Colonic mucosa (tissue), 4 donors: ENCODE measurements around the gene CYP2J2. TPM values are rescaled to one million over a fixed set of nuclear protein-coding genes. Genes with fewer than 3 reads are reported as not detected.
A peak's percentile ranks its signal among the peaks of the same experiment; 100 is the strongest.
"Not testable (repeated sequence)": the region's sequence is repeated elsewhere in the genome, so short reads cannot be mapped to it uniquely, and the experiment has no call there.

Source experiments
- DNase-seq: peaks from one replicate; pipeline ENCODE4 v3.0.0-alpha.2; 2020
- H3K27ac ChIP-seq: fragments of 200-600 bp; one replicate; pipeline ENCODE4 v1.8.0; 2021
- H3K27me3 ChIP-seq: fragments of 200-600 bp; one replicate; pipeline ENCODE4 v1.8.0; 2021
- H3K36me3 ChIP-seq: fragments of 200-600 bp; one replicate; pipeline ENCODE4 v1.8.0; 2021
- H3K4me1 ChIP-seq: fragments of 200-600 bp; one replicate; pipeline ENCODE4 v1.8.0; 2021; ENCODE audit warnings: mild to moderate bottlenecking
- H3K4me3 ChIP-seq: fragments of 200-600 bp; one replicate; pipeline ENCODE4 v1.8.0; 2021
- H3K9ac ChIP-seq, 2 donors: one replicate each; pipeline ENCODE4 v1.7.0; 2013; ENCODE audit warnings: control low read depth in 2 of 2, low read depth in 2 of 2, low read length in 2 of 2
- H3K9me3 ChIP-seq: fragments of 200-600 bp; one replicate; pipeline ENCODE4 v1.8.0; 2021
- intact Hi-C: fragments of 100-400 bp; cut with DNase I; formaldehyde crosslinking; loops from one replicate; pipeline ENCODE4 v1.14.1; 2022
- total RNA-seq, 2 donors: library from RNA; stranded (reverse); fragmentation: NEBNext Ultra II Directional in 1 of 2; extraction: Animal tissue kit (Norgen Biotek cat#: 25700) in 1 of 2; gene quantifications; one replicate each; pipeline ENCODE4 v1.2.1, GENCODE V29; 2021
- TF ChIP-seq, protein P1 (sequence below): fragments of 200-600 bp; IDR thresholded peaks from one replicate; pipeline ENCODE4 v1.8.0; 2022; ENCODE audit warnings: antibody characterized with exemption, mild to moderate bottlenecking
- donor health status: healthy.
- donor health status: DM: no; HTN: no; CAD: no.
- donor health status: DM: no; HTN: no; CAD: no.

The CYP2J2 gene, protein sequence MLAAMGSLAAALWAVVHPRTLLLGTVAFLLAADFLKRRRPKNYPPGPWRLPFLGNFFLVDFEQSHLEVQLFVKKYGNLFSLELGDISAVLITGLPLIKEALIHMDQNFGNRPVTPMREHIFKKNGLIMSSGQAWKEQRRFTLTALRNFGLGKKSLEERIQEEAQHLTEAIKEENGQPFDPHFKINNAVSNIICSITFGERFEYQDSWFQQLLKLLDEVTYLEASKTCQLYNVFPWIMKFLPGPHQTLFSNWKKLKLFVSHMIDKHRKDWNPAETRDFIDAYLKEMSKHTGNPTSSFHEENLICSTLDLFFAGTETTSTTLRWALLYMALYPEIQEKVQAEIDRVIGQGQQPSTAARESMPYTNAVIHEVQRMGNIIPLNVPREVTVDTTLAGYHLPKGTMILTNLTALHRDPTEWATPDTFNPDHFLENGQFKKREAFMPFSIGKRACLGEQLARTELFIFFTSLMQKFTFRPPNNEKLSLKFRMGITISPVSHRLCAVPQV
- 10 to 100 TPM; 39.2 to 56.8 TPM for total RNA-seq

DNA sequence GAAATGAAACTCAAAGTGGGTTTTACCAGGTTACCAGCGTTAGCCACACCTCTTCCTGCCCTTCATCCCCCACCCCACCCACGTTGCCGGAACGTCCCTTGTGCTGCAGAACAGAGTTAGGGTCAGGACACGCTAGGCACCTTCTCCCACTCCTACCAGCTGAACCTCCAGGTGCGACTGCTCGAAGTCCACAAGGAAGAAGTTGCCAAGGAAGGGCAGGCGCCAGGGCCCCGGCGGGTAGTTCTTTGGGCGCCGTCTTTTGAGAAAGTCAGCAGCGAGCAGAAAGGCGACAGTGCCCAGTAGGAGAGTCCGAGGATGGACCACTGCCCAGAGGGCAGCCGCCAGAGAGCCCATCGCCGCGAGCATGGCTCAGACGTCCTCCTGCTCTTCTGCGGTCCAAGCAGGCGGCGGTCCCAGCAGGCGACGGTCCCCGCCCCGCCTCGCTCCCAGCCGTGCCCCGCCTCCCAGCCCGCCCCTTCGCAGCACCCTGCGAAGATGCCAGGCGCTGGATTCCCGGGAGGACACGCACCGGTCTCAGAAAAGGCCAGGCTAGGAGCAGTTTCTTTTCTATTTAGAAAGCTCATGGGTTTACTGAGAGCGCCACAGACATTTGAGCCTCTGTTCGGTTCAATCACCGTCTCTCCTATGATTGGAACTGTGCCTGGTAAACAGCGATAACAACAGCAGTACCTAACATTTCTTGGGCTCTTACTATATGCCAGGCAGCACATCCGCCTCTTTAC is at the start of gene CYP2J2:
CYP2J2 (minus strand) TSS at position 393 of the 743 bp plus-strand sequence; CDS start at position 366, 27 bp downstream.
- H3K4me1 ChIP-seq = no peaks in the 10 kb centered on the region
- no peaks in the 10 kb centered on the region for H3K27me3 ChIP-seq
- H3K27ac ChIP-seq = peak within 1 kb of the TSS; percentile 76
- H3K36me3 ChIP-seq = no peaks in the 10 kb centered on the region
- TF ChIP-seq, protein P1, sequence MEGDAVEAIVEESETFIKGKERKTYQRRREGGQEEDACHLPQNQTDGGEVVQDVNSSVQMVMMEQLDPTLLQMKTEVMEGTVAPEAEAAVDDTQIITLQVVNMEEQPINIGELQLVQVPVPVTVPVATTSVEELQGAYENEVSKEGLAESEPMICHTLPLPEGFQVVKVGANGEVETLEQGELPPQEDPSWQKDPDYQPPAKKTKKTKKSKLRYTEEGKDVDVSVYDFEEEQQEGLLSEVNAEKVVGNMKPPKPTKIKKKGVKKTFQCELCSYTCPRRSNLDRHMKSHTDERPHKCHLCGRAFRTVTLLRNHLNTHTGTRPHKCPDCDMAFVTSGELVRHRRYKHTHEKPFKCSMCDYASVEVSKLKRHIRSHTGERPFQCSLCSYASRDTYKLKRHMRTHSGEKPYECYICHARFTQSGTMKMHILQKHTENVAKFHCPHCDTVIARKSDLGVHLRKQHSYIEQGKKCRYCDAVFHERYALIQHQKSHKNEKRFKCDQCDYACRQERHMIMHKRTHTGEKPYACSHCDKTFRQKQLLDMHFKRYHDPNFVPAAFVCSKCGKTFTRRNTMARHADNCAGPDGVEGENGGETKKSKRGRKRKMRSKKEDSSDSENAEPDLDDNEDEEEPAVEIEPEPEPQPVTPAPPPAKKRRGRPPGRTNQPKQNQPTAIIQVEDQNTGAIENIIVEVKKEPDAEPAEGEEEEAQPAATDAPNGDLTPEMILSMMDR = no peak
- intact Hi-C loops = no loop called here
- DNase-seq = peak; percentile 86
- H3K9me3 ChIP-seq = no peaks in the 10 kb centered on the region
- peak within 1 kb of the TSS; percentile 55 for H3K4me3 ChIP-seq
- peak within 1 kb of the TSS; percentile 19 to 73 for H3K9ac ChIP-seq

DNA sequence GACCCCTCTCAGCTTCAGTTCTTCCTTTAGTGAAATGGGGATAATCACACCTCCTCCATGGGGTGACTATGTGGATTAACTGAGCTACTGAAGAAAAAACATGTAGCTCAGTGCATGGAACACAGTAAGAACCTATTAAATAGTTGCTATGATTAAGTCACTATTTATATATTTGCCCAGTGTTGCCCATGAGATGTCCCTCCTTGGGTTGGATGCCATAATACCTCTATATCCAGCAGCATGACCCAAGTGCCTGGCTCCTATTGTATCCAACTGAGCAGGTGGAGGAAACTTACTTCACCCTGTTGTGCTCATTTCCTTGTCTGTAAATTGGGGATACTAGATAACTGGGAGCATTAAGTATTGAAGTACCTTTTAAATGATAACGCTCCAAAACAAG is 47.1 kb upstream of the CYP2J2 start:
- no peaks in the 10 kb centered on the region for H3K9me3 ChIP-seq
- no peak overlapping the region for H3K9ac ChIP-seq
- H3K4me3 ChIP-seq = no peak overlapping the region
- H3K4me1 ChIP-seq = no peaks in the 10 kb centered on the region
- H3K36me3 ChIP-seq = no peaks in the 10 kb centered on the region
- TF ChIP-seq, protein P1 = no peak
- H3K27ac ChIP-seq = no peak overlapping the region
- DNase-seq = no peak
- H3K27me3 ChIP-seq = no peaks in the 10 kb centered on the region
- intact Hi-C loops = loop anchor here (10.0 kb wide), 2 partner anchors 181 to 1071 kb away; no protein-coding TSS in a partner anchor

DNA sequence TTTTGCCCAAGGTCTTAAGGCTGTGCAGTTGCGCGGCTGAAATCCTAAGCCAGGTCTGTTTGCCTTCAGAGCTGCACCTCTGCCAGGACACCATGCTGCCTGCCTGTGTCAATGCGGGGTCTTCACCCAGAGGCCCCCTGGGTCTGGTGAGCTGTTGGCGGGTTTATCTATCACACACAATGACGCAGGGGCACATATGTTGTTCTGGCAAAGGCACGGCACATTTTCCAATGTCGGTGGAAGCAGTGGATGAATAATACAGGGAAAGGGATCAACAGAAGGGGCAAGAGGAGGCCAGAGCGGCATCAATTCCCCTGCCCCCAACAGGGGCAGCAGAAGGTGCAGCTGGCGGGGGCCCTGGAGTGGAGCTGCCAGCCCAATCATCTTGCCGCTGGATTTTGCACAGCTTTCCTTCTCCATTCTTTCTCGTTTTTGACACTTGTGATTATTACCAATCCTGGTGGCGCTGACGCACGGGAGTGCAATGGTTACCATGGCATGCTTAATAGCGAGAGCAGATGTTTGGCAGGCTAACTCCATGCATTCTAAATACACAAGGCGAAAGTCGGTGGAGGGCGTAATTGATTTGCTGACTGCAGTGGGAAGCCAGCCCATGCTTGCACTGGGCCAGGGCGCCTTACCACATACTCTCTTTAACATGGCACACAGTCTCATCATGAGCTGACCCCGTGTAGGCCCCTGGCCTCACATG is 45.8 kb upstream of the CYP2J2 start:
- Histone ChIP-seq H3K9ac (no peak overlapping the region), H3K9me3 (no peaks in the 10 kb centered on the region), H3K27ac (no peak overlapping the region), H3K4me3 (no peak overlapping the region), H3K4me1 (no peaks in the 10 kb centered on the region), H3K27me3 (no peaks in the 10 kb centered on the region), H3K36me3 (no peaks in the 10 kb centered on the region)
- TF ChIP-seq, protein P1 = no peak
- intact Hi-C loops = loop anchor here (10.0 kb wide), 2 partner anchors 182 to 1072 kb away; no protein-coding TSS in a partner anchor
- DNase-seq = no peak

DNA sequence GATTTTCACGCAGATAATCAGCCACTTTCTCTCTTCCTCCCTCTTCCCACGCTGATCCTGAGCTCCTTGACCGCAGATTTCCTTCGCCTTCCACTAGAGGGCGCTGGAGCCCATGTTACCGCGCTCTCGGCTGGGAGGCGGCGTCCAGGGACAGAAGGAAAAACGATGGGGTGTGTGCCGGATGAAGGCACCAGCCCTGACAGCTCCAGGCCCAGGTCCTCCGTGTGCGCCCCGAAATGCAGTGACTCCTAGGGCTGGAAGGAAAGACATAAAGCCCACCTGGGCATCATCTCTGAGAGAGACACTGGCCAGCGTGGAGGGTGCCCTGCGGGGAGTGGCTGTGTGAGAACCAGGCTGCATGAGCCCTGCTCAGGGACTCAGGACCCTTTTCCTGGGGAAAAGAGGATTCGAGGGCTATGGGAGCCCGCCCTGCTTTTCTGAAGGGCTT is 44.9 kb upstream of the CYP2J2 start:
- Histone ChIP-seq H3K4me3 (no peak overlapping the region), H3K27ac (no peak overlapping the region), H3K9ac (no peak overlapping the region), H3K4me1 (no peaks in the 10 kb centered on the region), H3K9me3 (no peaks in the 10 kb centered on the region), H3K36me3 (no peaks in the 10 kb centered on the region), H3K27me3 (no peaks in the 10 kb centered on the region)
- TF ChIP-seq, protein P1 = peak; percentile 84
- peak; percentile 82 for DNase-seq
- intact Hi-C loops = loop anchor here (10.0 kb wide), 2 partner anchors 183 to 1073 kb away; no protein-coding TSS in a partner anchor

DNA sequence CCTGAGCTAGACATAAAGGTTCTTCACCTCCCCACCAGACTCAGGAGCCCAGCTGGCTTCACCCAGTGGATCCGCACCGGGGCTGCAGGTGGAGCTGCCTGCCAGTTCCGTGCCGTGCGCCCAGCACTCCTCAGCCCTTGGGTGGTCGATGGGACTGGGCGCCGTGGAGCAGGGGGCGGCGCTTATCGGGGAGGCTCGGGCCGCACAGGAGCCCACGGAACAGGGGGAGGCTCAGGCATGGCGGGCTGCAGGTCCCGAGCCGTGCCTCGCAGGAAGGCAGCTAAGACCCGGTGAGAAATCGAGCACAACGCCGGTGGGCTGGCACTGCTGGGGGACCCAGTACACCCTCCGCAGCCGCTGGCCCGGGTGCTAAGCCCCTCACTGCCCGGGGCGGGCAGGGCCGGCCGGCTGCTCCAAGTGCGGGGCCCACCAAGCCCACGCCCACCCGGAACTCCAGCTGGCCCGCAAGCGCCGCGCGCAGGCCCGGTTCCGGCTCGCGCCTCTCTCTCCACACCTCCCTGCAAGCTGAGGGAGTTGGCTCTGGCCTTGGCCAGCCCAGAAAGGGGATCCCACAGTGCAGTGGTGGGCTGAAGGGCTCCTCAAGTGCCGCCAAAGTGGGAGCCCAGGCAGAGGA is 43.1 kb upstream of the CYP2J2 start:
- not testable (repeated sequence) for H3K9ac ChIP-seq, DNase-seq, H3K27ac ChIP-seq, H3K4me3 ChIP-seq, H3K36me3 ChIP-seq, H3K27me3 ChIP-seq, H3K9me3 ChIP-seq, H3K4me1 ChIP-seq
- intact Hi-C loops = loop anchor here (10.0 kb wide), 2 partner anchors 185 to 1075 kb away; no protein-coding TSS in a partner anchor

DNA sequence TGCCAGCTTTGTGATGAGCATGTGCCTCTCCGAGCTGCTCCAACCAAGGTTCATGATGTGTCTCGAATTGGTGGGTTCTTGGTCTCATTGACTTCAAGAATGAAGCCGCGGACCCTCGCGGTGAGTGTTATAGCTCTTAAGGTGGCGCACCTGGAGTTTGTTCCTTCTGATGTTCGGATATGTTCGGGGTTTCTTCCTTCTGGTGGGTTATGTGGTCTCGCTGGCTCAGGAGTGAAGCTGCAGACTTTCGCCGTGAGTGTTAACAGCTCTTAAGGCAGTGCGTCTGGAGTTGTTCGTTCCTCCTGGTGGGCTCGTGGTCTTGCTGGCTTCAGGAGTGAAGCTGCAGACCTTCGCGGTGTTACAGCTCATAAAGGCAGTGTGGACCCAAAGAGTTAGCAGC is 42.2 kb upstream of the CYP2J2 start:
- intact Hi-C loops = not testable (repeated sequence)

More for the DNA sequence above, 42.2 kb upstream of the CYP2J2 start:
- not testable (repeated sequence) for H3K27me3 ChIP-seq, H3K36me3 ChIP-seq, H3K4me1 ChIP-seq, H3K9ac ChIP-seq, H3K9me3 ChIP-seq, H3K27ac ChIP-seq, H3K4me3 ChIP-seq, DNase-seq
